H1 (cell line): ENCODE results near the gene AFF1. TPM values are rescaled to one million over a fixed set of nuclear protein-coding genes. Genes with fewer than 3 reads are reported as not detected.
A peak's percentile ranks its signal among the peaks of the same experiment; 100 is the strongest.

Source experiments
- CTCF ChIA-PET: fragments of 300-600 bp; sonication (Branson Sonifier 250); formaldehyde crosslinking; loops from one replicate; lab custom pipeline; 2021; ENCODE audit not compliant: partially characterized antibody; lab: Charles Lee
- POLR2A ChIA-PET: fragments of 300-600 bp; sonication (Branson Sonifier 250); formaldehyde crosslinking; loops from one replicate; lab custom pipeline; 2021; ENCODE audit warnings: inconsistent platforms; ENCODE audit not compliant: partially characterized antibody; lab: Charles Lee
- DNase-seq, 2 experiments: peaks; one replicate each; pipeline versions ENCODE4 v3.0.0 to v3.0.0-alpha.2; 2010 to 2022; ENCODE audit warnings: low spot score in 2 of 2, low read depth in 1 of 2, mixed read lengths in 1 of 2
- FAIRE-seq: peaks from 2 replicates; lab custom pipeline; 2011; peaks lifted over from hg19 to GRCh38; lab: Jason Lieb, UNC
- H2AFZ ChIP-seq: 2 replicates; pipeline ENCODE4 v1.8.1; 2012; ENCODE audit warnings: low read length, inconsistent platforms
- H2AK5ac ChIP-seq: 2 replicates; pipeline ENCODE4 v1.6.1; 2013; ENCODE audit warnings: low read depth, low read length
- H2BK120ac ChIP-seq: replicated peaks from 2 replicates; pipeline ENCODE3; 2013; ENCODE audit warnings: low read depth, low read length, inconsistent platforms
- H2BK12ac ChIP-seq: 2 replicates; pipeline ENCODE4 v1.6.1; 2013; ENCODE audit warnings: low read depth, low read length
- H2BK15ac ChIP-seq: 2 replicates; pipeline ENCODE4 v1.6.1; 2013; ENCODE audit warnings: low read length
- H2BK20ac ChIP-seq: 2 replicates; pipeline ENCODE4 v1.6.1; 2013; ENCODE audit warnings: low read length
- H2BK5ac ChIP-seq: 2 replicates; pipeline ENCODE4 v1.6.1; 2013; ENCODE audit warnings: low read depth, low read length
- H3K14ac ChIP-seq: 2 replicates; pipeline ENCODE4 v1.6.1; 2013; ENCODE audit warnings: inconsistent platforms; ENCODE audit not compliant: insufficient read length
- H3K18ac ChIP-seq: 2 replicates; pipeline ENCODE4 v1.6.1; 2013; ENCODE audit warnings: low read length; ENCODE audit errors: extremely low read depth
- H3K23ac ChIP-seq: 2 replicates; pipeline ENCODE4 v1.6.1; 2013; ENCODE audit warnings: inconsistent platforms; ENCODE audit not compliant: insufficient read length
- H3K23me2 ChIP-seq: 2 replicates; pipeline ENCODE4 v1.6.1; 2013; ENCODE audit warnings: low read depth, low read length
- H3K27ac ChIP-seq: 2 replicates; pipeline ENCODE4 v1.6.1; 2011; ENCODE audit warnings: low read depth, low read length, inconsistent platforms
- H3K27me3 ChIP-seq, 4 experiments: replicated peaks in 1 of 4; 1 replicate in 1 of 4; 2 replicates in 3 of 4; pipeline versions ENCODE4 v1.6.1 to v1.8.1; 2011 to 2013; ENCODE audit warnings: low read length in 3 of 4, mild to moderate bottlenecking in 3 of 4, inconsistent platforms in 2 of 4, mixed read lengths in 2 of 4, moderate library complexity in 1 of 4; ENCODE audit not compliant: control insufficient read depth in 3 of 4, insufficient read depth in 3 of 4; ENCODE audit errors: extremely low read depth in 1 of 4
- H3K36me3 ChIP-seq, 4 experiments: 2 replicates each; pipeline versions ENCODE4 v1.6.1 to v1.8.1; 2011 to 2013; ENCODE audit warnings: mild to moderate bottlenecking in 4 of 4, low read length in 3 of 4, moderate library complexity in 2 of 4, control low read depth in 1 of 4, inconsistent platforms in 1 of 4; ENCODE audit not compliant: insufficient read depth in 4 of 4, control insufficient read depth in 2 of 4
- H3K4ac ChIP-seq: replicated peaks from 2 replicates; pipeline ENCODE3; 2013; ENCODE audit warnings: low read length, low read depth, mixed read lengths, inconsistent platforms; ENCODE audit not compliant: insufficient read length
- H3K4me1 ChIP-seq, 4 experiments: replicated peaks in 1 of 4; 1 replicate in 1 of 4; 2 replicates in 3 of 4; pipeline versions ENCODE4 v1.6.1 to v1.8.1; 2011 to 2013; ENCODE audit warnings: low read length in 3 of 4, inconsistent platforms in 2 of 4, mixed read lengths in 1 of 4; ENCODE audit not compliant: insufficient read depth in 4 of 4, control insufficient read depth in 3 of 4
- H3K4me2 ChIP-seq, 2 experiments: 2 replicates each; pipeline versions ENCODE4 v1.6.1 to v1.8.1; 2011 to 2013; ENCODE audit warnings: low read depth in 2 of 2, low read length in 2 of 2, control low read depth in 1 of 2, inconsistent platforms in 1 of 2, mild to moderate bottlenecking in 1 of 2; ENCODE audit not compliant: insufficient read depth in 1 of 2
- H3K4me3 ChIP-seq, 4 experiments: fragments of 200-600, 300-600 bp in 1 of 4; sonication (generic), shearing (Covaris generic), sonication (Bioruptor Twin) in 1 of 4; 2 replicates each; pipeline versions ENCODE4 v1.5.1 to v1.8.1; 2011 to 2016; ENCODE audit warnings: low read length in 4 of 4, low read depth in 3 of 4, control low read depth in 2 of 4, inconsistent platforms in 2 of 4, mild to moderate bottlenecking in 2 of 4, mixed read lengths in 1 of 4, moderate library complexity in 1 of 4; ENCODE audit not compliant: insufficient read depth in 2 of 4; ENCODE audit errors: extremely low read depth in 1 of 4
- H3K56ac ChIP-seq: replicated peaks from 2 replicates; pipeline ENCODE3; 2013; ENCODE audit warnings: low read depth, mild to moderate bottlenecking, mixed read lengths, low read length, inconsistent platforms; ENCODE audit not compliant: insufficient read length
- H3K79me1 ChIP-seq: 2 replicates; pipeline ENCODE4 v1.6.1; 2013; ENCODE audit warnings: low read depth, low read length, control low read depth
- H3K79me2 ChIP-seq, 2 experiments: 2 replicates each; pipeline versions ENCODE4 v1.6.1 to v1.8.1; 2012 to 2013; ENCODE audit warnings: low read length in 2 of 2, mild to moderate bottlenecking in 2 of 2, inconsistent platforms in 1 of 2; ENCODE audit not compliant: insufficient read depth in 2 of 2, control insufficient read depth in 1 of 2
- H3K9ac ChIP-seq, 4 experiments: replicated peaks in 1 of 4; 1 replicate in 1 of 4; 2 replicates in 3 of 4; pipeline versions ENCODE4 v1.6.1 to v1.8.1; 2011 to 2013; ENCODE audit warnings: low read depth in 3 of 4, low read length in 3 of 4, control low read depth in 2 of 4, mild to moderate bottlenecking in 2 of 4, moderate library complexity in 2 of 4, inconsistent platforms in 1 of 4; ENCODE audit errors: extremely low read depth in 1 of 4
- H3K9me3 ChIP-seq, 2 experiments: 2 replicates each; pipeline versions ENCODE4 v1.6.1 to v1.8.1; 2012 to 2013; ENCODE audit warnings: mild to moderate bottlenecking in 2 of 2, moderate library complexity in 2 of 2, control low read depth in 1 of 2, inconsistent platforms in 1 of 2, low read depth in 1 of 2, low read length in 1 of 2, mixed read lengths in 1 of 2; ENCODE audit not compliant: insufficient read depth in 2 of 2
- H4K20me1 ChIP-seq, 2 experiments: replicated peaks in 1 of 2; 2 replicates each; pipeline versions ENCODE3 to v1.8.1; 2011 to 2013; ENCODE audit warnings: inconsistent platforms in 2 of 2, low read length in 2 of 2, mild to moderate bottlenecking in 1 of 2; ENCODE audit not compliant: insufficient read depth in 2 of 2, control insufficient read depth in 1 of 2
- H4K5ac ChIP-seq: 2 replicates; pipeline ENCODE4 v1.6.1; 2013; ENCODE audit warnings: low read length, low read depth, mixed read lengths, inconsistent platforms; ENCODE audit not compliant: insufficient read length
- H4K8ac ChIP-seq: 2 replicates; pipeline ENCODE4 v1.8.0; 2013; ENCODE audit warnings: mild to moderate bottlenecking, moderate library complexity, low read length, inconsistent platforms; ENCODE audit not compliant: insufficient read depth; ENCODE audit errors: extremely low read depth
- H4K91ac ChIP-seq: replicated peaks from 2 replicates; pipeline ENCODE3; 2013; ENCODE audit warnings: low read length, mixed read lengths, inconsistent platforms; ENCODE audit not compliant: insufficient read length
- BRCA1 ChIP-seq: IDR thresholded peaks from 2 replicates; pipeline ENCODE4 v1.6.1; 2012; ENCODE audit warnings: low read depth, low read length, improper control_type of control experiment
- KDM5A ChIP-seq: fragments of 200-600 bp; IDR thresholded peaks from 2 replicates; pipeline ENCODE4 v1.7.1; 2012; ENCODE audit warnings: mild to moderate bottlenecking, low read length, inconsistent platforms, mixed read lengths
- RAD21 ChIP-seq, 2 experiments: IDR thresholded peaks in 1 of 2; conservative IDR thresholded peaks in 1 of 2; 2 replicates each; pipeline ENCODE4 v1.6.1; 2011; ENCODE audit warnings: low read depth in 2 of 2, low read length in 2 of 2, improper control_type of control experiment in 1 of 2, inconsistent platforms in 1 of 2, mild to moderate bottlenecking in 1 of 2, moderate library complexity in 1 of 2
- TAF7 ChIP-seq: optimal IDR thresholded peaks from 2 replicates; pipeline ENCODE3; 2011; ENCODE audit warnings: low read depth, mild to moderate bottlenecking, inconsistent platforms, low read length, moderate library complexity, borderline replicate concordance
- WGBS, 2 experiments: shearing (Covaris generic) in 1 of 2; methylation state at CpG; one replicate each; pipeline versions ENCODE4 v1.1.6 to v1.1.7; 2013 to 2015; ENCODE audit warnings: low lambda C conversion rate in 2 of 2, mixed read lengths in 2 of 2, inconsistent platforms in 1 of 2, low coverage in 1 of 2, missing lambda C conversion rate in 1 of 2; ENCODE audit not compliant: insufficient replicate concordance in 2 of 2, insufficient coverage in 1 of 2, insufficient read length in 1 of 2; ENCODE audit errors: extremely low coverage in 1 of 2, missing lambda C conversion rate in 1 of 2; 5-methylcytosine and 5-hydroxymethylcytosine counted together
- polyA plus RNA-seq, 7 experiments: library from polyadenylated mRNA; depleted of rRNA in 3 of 7; stranded (reverse) in 5 of 7; unstranded in 2 of 7; fragments of >200 nt in 5 of 7; fragments of 200-250 nt in 2 of 7; gene quantifications; 1 replicate in 5 of 7; 2 replicates in 1 of 7; 4 replicates in 1 of 7; pipeline versions ENCODE4 v1.2.1 to v1.2.3, GENCODE V29; 2011 to 2013; ENCODE audit warnings: missing spikeins in 2 of 7, mixed read lengths in 2 of 7
- total RNA-seq: library from RNA; stranded (reverse); fragmentation: NEBNext Ultra II Directional; extraction: Animal tissue kit (Norgen Biotek cat#: 25700); gene quantifications from 2 replicates; pipeline ENCODE4 v1.2.1, GENCODE V29; 2021
- TF ChIP-seq, protein P1 (sequence below): IDR thresholded peaks from 2 replicates; pipeline ENCODE4 v1.6.1; 2012; ENCODE audit warnings: low read length, inconsistent platforms

Gene AFF1
- total and polyA plus RNA-seq, 2 of the 8 experiments (the other 6 are each of a cell fraction or from before 2014, with no cell fraction given) = 14.8 to 85.5 TPM

DNA sequence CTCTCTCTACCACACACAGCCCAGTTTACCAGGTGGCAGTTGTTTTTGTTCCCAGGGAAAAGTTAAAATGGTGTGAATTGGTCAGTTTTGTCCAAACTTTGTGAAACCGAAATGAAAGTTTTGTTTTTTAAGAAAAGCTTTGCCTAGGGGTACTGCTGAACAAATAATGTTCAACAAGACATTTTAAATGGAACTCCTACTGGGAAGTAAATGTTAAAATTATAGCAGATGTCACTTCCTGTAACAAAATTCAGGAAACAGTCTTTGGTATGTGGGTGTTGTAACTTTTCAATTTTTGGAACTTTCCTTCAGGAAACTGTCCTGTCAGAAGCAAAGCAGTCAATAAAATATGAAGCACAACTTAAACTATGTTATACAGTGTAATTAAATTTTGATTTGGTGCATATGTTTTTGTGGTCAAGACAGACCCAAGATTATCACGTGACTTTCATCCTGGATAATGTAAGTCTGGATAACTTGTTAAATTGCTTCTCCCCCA, 79.5 kb downstream of the AFF1 start:
- Histone ChIP-seq H4K20me1 (no peaks in the 10 kb centered on the region), H3K4me2 (peak overlapping the region; percentile 6 to 33; a peak in 1 of 4 replicates), H3K56ac (no peak overlapping the region), H3K79me1 (no peaks in the 10 kb centered on the region), H3K14ac (no peak overlapping the region), H2BK120ac (no peak overlapping the region), H3K23me2 (no peaks in the 10 kb centered on the region), H4K5ac (no peak overlapping the region), H3K4me3 (no peak overlapping the region), H4K8ac (no peak overlapping the region), H2BK5ac (no peak overlapping the region), H2BK12ac (no peak overlapping the region), H3K4ac (no peak overlapping the region), H2AK5ac (no peak overlapping the region), H3K36me3 (no peaks in the 10 kb centered on the region), H4K91ac (no peak overlapping the region), H3K18ac (no peak overlapping the region), H2BK20ac (no peak overlapping the region), H3K9ac (no peak overlapping the region), H3K23ac (no peak overlapping the region), H3K4me1 (peaks cover 6 to 23% (median 13%) of the 10 kb centered on the region in 4 experiments; a peak in 6 of 7 replicates), H3K27ac (no peak overlapping the region; the same call in 1 of the 2 replicates), H2BK15ac (no peak overlapping the region), H3K79me2 (peaks cover 4 to 96% of the 10 kb centered on the region in 2 experiments), H2AFZ (no peak overlapping the region), H3K9me3 (no peaks in the 10 kb centered on the region), H3K27me3 (no peaks in the 10 kb centered on the region)
- CTCF ChIA-PET = interaction anchor here (0.7 to 1.3 kb wide), 3 partner anchors 8 to 79 kb away, joined by 3 to 4 read pairs (median 3); no protein-coding TSS in a partner anchor
- FAIRE-seq (no peak), DNase-seq (no peak)
- POLR2A ChIA-PET = interaction anchor here (0.7 to 1.1 kb wide), 3 partner anchors 8 to 23 kb away, joined by 4 to 5 read pairs (median 4); no protein-coding TSS in a partner anchor
- WGBS, 2 experiments = 76% methylated on average over 2 of the region's 2 CpGs; no CpG with 5 or more reads in 1 of the 2 experiments
- TF ChIP-seq KDM5A = no peak
- no peak for TF ChIP-seq TAF7
- TF ChIP-seq BRCA1 = no peak
- TF ChIP-seq RAD21 (IDR thresholded peaks at IDR 0.05 in 1 of 2, conservative IDR thresholded peaks at IDR 0.05 in 1 of 2; ENCODE audit: low read depth in 2 of 2, low read length in 2 of 2) = no peak
- TF ChIP-seq, protein P1, sequence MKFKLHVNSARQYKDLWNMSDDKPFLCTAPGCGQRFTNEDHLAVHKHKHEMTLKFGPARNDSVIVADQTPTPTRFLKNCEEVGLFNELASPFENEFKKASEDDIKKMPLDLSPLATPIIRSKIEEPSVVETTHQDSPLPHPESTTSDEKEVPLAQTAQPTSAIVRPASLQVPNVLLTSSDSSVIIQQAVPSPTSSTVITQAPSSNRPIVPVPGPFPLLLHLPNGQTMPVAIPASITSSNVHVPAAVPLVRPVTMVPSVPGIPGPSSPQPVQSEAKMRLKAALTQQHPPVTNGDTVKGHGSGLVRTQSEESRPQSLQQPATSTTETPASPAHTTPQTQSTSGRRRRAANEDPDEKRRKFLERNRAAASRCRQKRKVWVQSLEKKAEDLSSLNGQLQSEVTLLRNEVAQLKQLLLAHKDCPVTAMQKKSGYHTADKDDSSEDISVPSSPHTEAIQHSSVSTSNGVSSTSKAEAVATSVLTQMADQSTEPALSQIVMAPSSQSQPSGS = no peak
